NCI-H1436 (cell line): ENCODE results near the gene OTOP2.
A peak's percentile ranks its signal among the peaks of the same experiment; 100 is the strongest.

Experiments
- DNase-seq: peaks from one replicate; lab custom pipeline; 2025; lab: John Stamatoyannopoulos, UW

OTOP2 gene

GRCh38 chr17:74923538-74924249 is 379 bp upstream of the OTOP2 start:
- peak; percentile 49 for DNase-seq

GRCh38 chr17:74925242-74925641 is 1.2 kb downstream of the OTOP2 start:
- no peak for DNase-seq

- no peak for DNase-seq
Observed at GRCh38 chr17:74928786-74929185, 4.7 kb downstream of the OTOP2 start.

DNA sequence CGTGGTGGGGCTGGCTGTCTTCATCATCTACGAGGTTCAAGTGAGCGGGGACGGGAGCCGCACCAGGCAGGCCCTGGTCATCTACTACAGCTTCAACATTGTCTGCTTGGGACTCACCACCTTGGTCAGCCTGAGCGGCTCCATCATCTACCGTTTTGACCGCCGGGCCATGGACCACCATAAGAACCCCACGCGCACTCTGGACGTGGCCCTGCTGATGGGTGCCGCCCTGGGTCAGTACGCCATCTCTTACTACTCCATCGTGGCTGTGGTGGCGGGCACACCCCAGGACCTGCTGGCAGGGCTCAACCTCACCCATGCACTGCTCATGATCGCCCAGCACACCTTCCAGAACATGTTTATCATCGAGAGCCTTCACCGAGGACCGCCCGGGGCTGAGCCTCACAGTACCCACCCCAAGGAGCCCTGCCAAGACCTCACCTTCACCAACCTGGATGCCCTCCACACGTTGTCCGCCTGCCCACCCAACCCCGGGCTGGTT is 6.5 kb downstream of the OTOP2 start:
- no peak for DNase-seq

DNA sequence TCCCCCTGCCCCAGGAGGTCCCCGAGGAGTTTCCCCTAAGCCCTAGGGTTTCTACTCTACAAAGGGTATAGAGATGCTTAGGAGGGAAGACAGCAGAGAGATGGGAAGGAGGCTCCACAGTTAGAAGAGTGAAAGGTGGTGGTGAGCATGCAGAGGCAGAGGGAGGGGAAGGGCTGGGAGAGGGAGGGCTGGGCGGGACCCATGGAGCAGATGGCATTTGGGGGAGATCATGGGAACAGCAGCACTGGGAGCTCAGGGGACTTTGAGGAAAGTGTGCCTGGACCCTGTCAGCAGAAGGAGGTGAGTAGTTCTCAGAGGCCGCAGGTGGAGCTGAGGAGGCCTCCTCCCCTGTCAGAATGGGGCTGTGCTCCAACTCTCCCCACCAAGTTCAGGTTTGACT is 11.0 kb downstream of the OTOP2 start:
- DNase-seq: no peak

- DNase-seq: no peak
Observed at GRCh38 chr17:74935585-74936469, 11.8 kb downstream of the OTOP2 start, which contains the start of gene OTOP3. TSS of gene OTOP3 (plus strand) at chr17:74935898. CDS start at chr17:74935922, 24 bp downstream.

GRCh38 chr17:74936470-74936799 is 12.4 kb downstream of the OTOP2 start:
- DNase-seq: no peak

DNA sequence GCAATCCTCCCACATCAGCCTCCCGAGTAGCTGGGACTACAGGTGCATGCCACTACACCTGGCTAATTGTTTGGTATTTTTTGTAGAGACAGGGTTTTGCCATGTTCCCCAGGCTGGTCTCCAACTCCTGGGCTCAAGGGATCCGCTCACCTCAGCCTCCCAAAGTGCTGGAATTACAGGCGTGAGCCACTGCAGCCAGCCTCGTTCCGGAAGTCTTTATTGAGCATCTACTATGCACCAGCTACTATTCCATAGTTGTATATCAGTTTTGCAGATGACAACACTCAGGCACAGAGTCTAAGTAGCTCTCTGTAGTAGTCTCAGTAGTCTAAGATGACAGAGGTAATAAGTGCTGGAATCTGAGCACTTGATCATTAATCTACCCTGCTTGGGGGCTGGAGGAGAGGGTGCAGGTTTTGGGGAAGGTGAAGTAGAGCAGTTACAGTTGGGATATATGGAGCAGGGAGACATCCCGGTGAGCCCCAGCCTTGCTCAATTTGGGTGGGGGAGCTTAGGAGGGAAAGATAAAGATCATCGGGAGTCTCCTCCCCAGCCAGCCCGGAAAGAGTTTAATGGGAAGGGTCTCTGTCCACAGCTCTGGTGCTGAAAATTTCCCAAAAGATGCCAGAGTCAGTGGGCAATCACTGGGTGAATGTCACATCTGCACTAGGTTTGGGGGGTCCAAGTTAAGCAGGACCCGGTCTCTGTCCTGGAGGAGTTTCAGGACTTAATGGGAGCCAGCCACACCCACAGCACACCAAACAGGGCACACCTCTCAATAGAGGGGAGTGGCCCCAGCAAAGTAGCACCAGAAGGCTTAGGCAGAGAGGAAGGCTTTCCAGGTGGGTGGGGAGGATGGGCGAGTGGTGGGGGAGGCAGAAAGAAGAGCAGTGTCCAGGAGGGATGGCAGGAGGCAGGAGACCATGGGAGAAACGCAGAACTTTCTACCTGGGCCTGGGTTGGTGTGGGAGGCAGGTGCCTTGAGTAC is 13.3 kb downstream of the OTOP2 start:
- DNase-seq: no peak

- DNase-seq: no peak
Observed at GRCh38 chr17:74938194-74938950, 14.3 kb downstream of the OTOP2 start.

- no peak for DNase-seq
Observed at GRCh38 chr17:74939534-74939933, 15.5 kb downstream of the OTOP2 start.

GRCh38 chr17:74941128-74941725 is 17.2 kb downstream of the OTOP2 start:
- DNase-seq: no peak

GRCh38 chr17:74943808-74944522 is 19.9 kb downstream of the OTOP2 start:
- DNase-seq: no peak

GRCh38 chr17:74945543-74945942 is 21.5 kb downstream of the OTOP2 start:
- DNase-seq: no peak

DNA sequence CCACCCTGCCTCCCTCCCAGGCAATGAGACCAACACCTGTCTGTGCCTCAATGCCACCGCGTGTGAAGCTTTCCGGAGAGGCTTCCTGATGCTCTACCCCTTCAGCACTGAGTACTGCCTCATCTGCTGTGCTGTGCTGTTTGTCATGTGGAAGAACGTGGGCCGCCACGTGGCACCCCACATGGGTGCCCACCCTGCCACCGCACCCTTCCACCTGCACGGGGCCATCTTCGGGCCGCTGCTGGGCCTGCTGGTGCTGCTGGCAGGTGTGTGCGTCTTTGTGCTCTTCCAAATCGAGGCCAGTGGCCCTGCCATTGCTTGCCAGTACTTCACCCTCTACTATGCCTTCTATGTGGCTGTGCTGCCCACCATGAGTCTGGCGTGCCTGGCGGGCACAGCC is 22.6 kb downstream of the OTOP2 start:
- no peak for DNase-seq

GRCh38 chr17:74947041-74947754 is 23.1 kb downstream of the OTOP2 start:
- DNase-seq: no peak

- no peak for DNase-seq
Observed at GRCh38 chr17:74949455-74950115, 25.5 kb downstream of the OTOP2 start.

DNA sequence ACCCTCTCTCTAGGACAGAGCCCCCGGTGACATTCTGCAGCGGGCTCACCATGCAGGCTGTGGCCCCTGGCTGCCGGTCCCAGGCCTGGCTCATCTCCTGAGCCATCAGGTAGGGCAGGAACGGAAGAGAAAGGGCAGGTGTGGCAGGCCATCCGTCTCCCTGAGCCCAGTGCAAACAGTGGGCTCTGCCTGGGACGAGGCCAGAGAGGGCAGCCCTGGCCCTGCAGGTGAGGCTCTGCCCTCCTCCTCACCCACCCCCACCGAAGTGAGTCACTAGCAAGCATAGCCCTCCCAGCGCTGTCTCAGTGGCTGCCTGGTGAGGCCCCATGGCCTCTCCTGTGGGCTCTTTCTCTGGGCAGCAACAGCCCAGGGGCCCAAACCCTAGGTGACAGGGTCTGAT is 26.1 kb downstream of the OTOP2 start:
- no peak for DNase-seq

- DNase-seq: no peak
Observed at GRCh38 chr17:74951065-74951464, 27.0 kb downstream of the OTOP2 start.
